Measurements from ENCODE around the gene CYREN. TPM values are rescaled to one million over a fixed set of nuclear protein-coding genes. Genes with fewer than 3 reads are reported as not detected.
A peak's percentile ranks its signal among the peaks of the same experiment; 100 is the strongest.

The CYREN gene
- total and polyA plus RNA-seq, 2 of the 13 experiments (the other 11 are each of a cell fraction or from before 2014, with no cell fraction given) = 20.7 to 60.7 TPM

DNA sequence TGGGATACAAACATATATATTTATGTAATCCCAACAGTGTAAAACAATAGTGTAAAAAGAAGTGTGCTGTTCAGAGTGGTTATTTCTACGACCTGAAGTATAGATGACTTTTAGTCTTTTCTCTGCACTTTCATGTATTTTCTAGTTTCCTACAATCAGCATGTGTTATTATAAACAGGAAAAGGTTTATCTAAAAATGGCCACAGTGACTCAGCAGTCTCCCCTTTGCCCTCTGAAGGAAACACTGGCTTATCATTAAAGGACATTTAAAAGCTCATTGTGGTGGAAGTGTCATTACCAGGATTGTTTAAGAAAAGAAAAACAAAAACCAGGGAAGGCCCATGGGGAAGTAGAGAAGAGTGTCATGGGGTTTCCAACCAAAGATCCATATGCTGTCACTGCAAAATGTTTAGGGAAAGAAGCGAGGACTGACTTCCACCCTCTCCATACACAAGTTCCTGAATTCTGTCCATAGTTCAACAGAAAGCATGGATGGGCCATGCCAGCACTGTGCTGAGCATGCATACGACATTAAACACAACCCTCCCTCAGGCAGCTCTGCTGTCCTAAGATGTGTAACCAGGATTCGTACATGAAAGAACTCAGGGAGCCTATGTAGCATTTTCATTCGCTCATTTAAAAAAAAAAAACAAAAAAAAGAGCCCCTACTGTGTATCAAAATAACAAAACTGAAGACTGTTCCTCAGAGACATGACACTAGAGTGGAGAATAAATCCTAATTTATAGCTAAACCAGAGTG, 10.2 kb downstream of the CYREN start (continued):
- 0 out of 2 replicates have a peak, but pooled peaks have one; percentile 21 for TF ChIP-seq TBX2 (CRISPR knock-in tag; IDR thresholded peaks at IDR 0.05; ENCODE audit: borderline replicate concordance)
- TF ChIP-seq, protein P1, sequence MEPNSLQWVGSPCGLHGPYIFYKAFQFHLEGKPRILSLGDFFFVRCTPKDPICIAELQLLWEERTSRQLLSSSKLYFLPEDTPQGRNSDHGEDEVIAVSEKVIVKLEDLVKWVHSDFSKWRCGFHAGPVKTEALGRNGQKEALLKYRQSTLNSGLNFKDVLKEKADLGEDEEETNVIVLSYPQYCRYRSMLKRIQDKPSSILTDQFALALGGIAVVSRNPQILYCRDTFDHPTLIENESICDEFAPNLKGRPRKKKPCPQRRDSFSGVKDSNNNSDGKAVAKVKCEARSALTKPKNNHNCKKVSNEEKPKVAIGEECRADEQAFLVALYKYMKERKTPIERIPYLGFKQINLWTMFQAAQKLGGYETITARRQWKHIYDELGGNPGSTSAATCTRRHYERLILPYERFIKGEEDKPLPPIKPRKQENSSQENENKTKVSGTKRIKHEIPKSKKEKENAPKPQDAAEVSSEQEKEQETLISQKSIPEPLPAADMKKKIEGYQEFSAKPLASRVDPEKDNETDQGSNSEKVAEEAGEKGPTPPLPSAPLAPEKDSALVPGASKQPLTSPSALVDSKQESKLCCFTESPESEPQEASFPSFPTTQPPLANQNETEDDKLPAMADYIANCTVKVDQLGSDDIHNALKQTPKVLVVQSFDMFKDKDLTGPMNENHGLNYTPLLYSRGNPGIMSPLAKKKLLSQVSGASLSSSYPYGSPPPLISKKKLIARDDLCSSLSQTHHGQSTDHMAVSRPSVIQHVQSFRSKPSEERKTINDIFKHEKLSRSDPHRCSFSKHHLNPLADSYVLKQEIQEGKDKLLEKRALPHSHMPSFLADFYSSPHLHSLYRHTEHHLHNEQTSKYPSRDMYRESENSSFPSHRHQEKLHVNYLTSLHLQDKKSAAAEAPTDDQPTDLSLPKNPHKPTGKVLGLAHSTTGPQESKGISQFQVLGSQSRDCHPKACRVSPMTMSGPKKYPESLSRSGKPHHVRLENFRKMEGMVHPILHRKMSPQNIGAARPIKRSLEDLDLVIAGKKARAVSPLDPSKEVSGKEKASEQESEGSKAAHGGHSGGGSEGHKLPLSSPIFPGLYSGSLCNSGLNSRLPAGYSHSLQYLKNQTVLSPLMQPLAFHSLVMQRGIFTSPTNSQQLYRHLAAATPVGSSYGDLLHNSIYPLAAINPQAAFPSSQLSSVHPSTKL (CRISPR knock-in tag; IDR thresholded peaks at IDR 0.05) = peak; percentile 60; the same call in 1 of the 2 replicates
- TF ChIP-seq, protein P2, sequence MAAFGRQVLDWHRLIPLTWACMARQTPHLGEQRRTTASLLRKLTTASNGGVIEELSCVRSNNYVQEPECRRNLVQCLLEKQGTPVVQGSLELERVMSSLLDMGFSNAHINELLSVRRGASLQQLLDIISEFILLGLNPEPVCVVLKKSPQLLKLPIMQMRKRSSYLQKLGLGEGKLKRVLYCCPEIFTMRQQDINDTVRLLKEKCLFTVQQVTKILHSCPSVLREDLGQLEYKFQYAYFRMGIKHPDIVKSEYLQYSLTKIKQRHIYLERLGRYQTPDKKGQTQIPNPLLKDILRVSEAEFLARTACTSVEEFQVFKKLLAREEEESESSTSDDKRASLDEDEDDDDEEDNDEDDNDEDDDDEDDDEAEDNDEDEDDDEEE (CRISPR knock-in tag; IDR thresholded peaks at IDR 0.05) = no peak
- TF ChIP-seq, protein P3, sequence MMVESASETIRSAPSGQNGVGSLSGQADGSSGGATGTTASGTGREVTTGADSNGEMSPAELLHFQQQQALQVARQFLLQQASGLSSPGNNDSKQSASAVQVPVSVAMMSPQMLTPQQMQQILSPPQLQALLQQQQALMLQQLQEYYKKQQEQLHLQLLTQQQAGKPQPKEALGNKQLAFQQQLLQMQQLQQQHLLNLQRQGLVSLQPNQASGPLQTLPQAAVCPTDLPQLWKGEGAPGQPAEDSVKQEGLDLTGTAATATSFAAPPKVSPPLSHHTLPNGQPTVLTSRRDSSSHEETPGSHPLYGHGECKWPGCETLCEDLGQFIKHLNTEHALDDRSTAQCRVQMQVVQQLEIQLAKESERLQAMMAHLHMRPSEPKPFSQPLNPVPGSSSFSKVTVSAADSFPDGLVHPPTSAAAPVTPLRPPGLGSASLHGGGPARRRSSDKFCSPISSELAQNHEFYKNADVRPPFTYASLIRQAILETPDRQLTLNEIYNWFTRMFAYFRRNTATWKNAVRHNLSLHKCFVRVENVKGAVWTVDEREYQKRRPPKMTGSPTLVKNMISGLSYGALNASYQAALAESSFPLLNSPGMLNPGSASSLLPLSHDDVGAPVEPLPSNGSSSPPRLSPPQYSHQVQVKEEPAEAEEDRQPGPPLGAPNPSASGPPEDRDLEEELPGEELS (CRISPR knock-in tag; IDR thresholded peaks at IDR 0.05) = peak; percentile 61; the same call in 1 of the 2 replicates
- TF ChIP-seq, protein P4, sequence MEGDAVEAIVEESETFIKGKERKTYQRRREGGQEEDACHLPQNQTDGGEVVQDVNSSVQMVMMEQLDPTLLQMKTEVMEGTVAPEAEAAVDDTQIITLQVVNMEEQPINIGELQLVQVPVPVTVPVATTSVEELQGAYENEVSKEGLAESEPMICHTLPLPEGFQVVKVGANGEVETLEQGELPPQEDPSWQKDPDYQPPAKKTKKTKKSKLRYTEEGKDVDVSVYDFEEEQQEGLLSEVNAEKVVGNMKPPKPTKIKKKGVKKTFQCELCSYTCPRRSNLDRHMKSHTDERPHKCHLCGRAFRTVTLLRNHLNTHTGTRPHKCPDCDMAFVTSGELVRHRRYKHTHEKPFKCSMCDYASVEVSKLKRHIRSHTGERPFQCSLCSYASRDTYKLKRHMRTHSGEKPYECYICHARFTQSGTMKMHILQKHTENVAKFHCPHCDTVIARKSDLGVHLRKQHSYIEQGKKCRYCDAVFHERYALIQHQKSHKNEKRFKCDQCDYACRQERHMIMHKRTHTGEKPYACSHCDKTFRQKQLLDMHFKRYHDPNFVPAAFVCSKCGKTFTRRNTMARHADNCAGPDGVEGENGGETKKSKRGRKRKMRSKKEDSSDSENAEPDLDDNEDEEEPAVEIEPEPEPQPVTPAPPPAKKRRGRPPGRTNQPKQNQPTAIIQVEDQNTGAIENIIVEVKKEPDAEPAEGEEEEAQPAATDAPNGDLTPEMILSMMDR (CRISPR knock-in tag; IDR thresholded peaks at IDR 0.05) = no peak
- no peak for TF ChIP-seq ZBTB20 (CRISPR knock-in tag; IDR thresholded peaks at IDR 0.05; ENCODE audit: borderline replicate concordance, low read depth)
- TF ChIP-seq SUZ12 (IDR thresholded peaks at IDR 0.05; ENCODE audit: low read depth, low read length) = no peak
- TF ChIP-seq SNAI1 (CRISPR knock-in tag; IDR thresholded peaks at IDR 0.05; ENCODE audit: borderline replicate concordance) = no peak
- 0 out of 2 replicates have a peak, but pooled peaks have one; percentile 28 for TF ChIP-seq TARDBP (CRISPR knock-in tag; IDR thresholded peaks at IDR 0.05)
- peak; percentile 62 for TF ChIP-seq MED1 (CRISPR knock-in tag; IDR thresholded peaks at IDR 0.05)
- TF ChIP-seq, protein P5, sequence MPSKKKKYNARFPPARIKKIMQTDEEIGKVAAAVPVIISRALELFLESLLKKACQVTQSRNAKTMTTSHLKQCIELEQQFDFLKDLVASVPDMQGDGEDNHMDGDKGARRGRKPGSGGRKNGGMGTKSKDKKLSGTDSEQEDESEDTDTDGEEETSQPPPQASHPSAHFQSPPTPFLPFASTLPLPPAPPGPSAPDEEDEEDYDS (CRISPR knock-in tag; IDR thresholded peaks at IDR 0.05) = no peak
- peak; percentile 75 for TF ChIP-seq SAP130 (CRISPR knock-in tag; IDR thresholded peaks at IDR 0.05; ENCODE audit: low read depth)
- TF ChIP-seq DMAP1 (CRISPR knock-in tag; IDR thresholded peaks at IDR 0.05) = no peak
- TF ChIP-seq ZNF121 (CRISPR knock-in tag; IDR thresholded peaks at IDR 0.05) = peak; percentile 21; the same call in 1 of the 2 replicates
- no peak for TF ChIP-seq SOX6 (IDR thresholded peaks at IDR 0.05)
- peak; percentile 59; the same call in 1 of the 2 replicates for TF ChIP-seq SOX6 (CRISPR knock-in tag; IDR thresholded peaks at IDR 0.05)
- no peak for TF ChIP-seq SRY (CRISPR knock-in tag; IDR thresholded peaks at IDR 0.05)
- TF ChIP-seq GATAD2A (CRISPR knock-in tag; IDR thresholded peaks at IDR 0.05) = 0 out of 2 replicates have a peak, but pooled peaks have one; percentile 30
- peak in 1 of 2 experiments; percentile 54; a peak in 1 of 4 replicates for TF ChIP-seq EP300 (IDR thresholded peaks at IDR 0.05; ENCODE audit: low read depth in 2 of 2, low read length in 2 of 2)
- TF ChIP-seq EP300 (CRISPR knock-in tag; IDR thresholded peaks at IDR 0.05; ENCODE audit: borderline replicate concordance) = no peak
- no peak for TF ChIP-seq ZNF598 (CRISPR knock-in tag; IDR thresholded peaks at IDR 0.05; ENCODE audit: borderline replicate concordance)
- TF ChIP-seq ERF (CRISPR knock-in tag; IDR thresholded peaks at IDR 0.05) = peak; percentile 17; the same call in 1 of the 2 replicates
